GM21390 (cell line): ENCODE data around the gene MAPKAP1.

Experiments
- ATAC-seq: cut with Tn5 transposase; IDR thresholded peaks from one replicate; pipeline ENCODE4 v1.9.1; 2021; ENCODE audit not compliant: unreplicated experiment

Gene MAPKAP1

GRCh38 chr9:125517577-125517976 is 189.4 kb downstream of the MAPKAP1 start:
- ATAC-seq = no peak

- ATAC-seq = no peak
Observed at GRCh38 chr9:125515983-125516940, 190.7 kb downstream of the MAPKAP1 start.

- no peak for ATAC-seq
Observed at GRCh38 chr9:125515281-125515680, 191.7 kb downstream of the MAPKAP1 start.

GRCh38 chr9:125514468-125514867 is 192.5 kb downstream of the MAPKAP1 start:
- ATAC-seq = no peak

- peak; percentile 97 for ATAC-seq
Observed at GRCh38 chr9:125513668-125514413, 193.2 kb downstream of the MAPKAP1 start.

DNA sequence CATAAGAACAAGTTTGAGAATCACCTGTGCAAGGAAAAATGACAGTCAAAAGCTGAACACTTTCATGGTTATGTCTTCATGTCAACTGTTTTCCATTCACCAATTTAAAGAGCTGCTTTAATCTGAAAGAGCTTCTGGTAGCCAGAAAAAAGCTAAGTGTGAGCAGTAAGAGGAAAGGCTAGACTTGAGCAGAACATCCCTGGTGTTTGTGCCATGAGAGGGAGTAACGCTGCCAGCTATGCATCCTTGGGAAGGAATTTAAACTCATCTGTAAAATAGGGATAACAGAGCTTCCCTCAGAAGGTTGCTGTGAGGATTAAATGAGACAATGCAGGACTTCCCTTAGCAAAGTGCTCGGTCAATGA is 193.7 kb downstream of the MAPKAP1 start:
- ATAC-seq = no peak

GRCh38 chr9:125511789-125512660 is 195.0 kb downstream of the MAPKAP1 start:
- ATAC-seq = no peak

- ATAC-seq = no peak
Observed at GRCh38 chr9:125510980-125511379, 196.0 kb downstream of the MAPKAP1 start.

GRCh38 chr9:125509476-125509875 is 197.5 kb downstream of the MAPKAP1 start:
- no peak for ATAC-seq

- no peak for ATAC-seq
Observed at GRCh38 chr9:125508249-125508648, 198.8 kb downstream of the MAPKAP1 start.

- no peak for ATAC-seq
Observed at GRCh38 chr9:125507226-125507625, 199.8 kb downstream of the MAPKAP1 start.

GRCh38 chr9:125505988-125506438 is 201.0 kb downstream of the MAPKAP1 start:
- no peak for ATAC-seq

DNA sequence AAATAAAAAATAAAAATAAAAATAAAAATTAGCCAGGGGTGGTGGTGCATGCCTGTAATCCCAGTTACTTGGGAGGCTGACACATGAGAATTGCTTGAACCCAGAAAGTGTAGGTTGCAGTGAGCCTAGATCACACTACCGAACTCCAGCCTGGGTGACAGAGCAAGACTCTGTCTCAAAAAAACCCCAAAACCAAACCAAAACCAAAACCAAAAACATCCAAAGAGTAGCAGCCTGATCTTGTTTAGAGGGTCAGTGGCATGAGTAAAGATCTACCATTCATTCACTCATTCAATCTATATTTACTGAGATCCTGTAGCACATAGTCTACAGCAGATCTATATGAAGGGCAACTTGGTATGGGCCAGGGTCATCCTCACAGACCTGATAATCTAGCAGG is 202.4 kb downstream of the MAPKAP1 start:
- ATAC-seq = no peak

GRCh38 chr9:125497906-125498305 is 209.1 kb downstream of the MAPKAP1 start:
- no peak for ATAC-seq

DNA sequence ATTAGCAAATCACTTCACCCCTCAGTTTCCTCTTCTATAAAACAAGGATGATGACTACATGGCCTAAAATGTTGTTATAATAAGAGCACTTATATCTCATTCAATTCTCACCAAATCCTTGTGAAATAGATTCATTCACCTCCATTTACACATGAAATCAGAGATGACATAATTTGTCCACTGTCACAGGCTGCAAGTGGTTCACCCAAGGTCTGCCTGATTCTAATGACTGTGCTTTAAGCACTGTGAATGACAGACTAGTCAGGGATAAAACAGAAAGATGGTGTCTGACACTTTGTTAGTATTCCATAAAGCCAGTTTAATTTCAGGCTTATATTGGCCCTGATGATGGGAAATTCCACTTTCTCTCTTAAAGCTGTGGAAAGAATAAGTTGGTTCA is 209.5 kb downstream of the MAPKAP1 start:
- no peak for ATAC-seq

- ATAC-seq = no peak
Observed at GRCh38 chr9:125496313-125496834, 210.6 kb downstream of the MAPKAP1 start.

DNA sequence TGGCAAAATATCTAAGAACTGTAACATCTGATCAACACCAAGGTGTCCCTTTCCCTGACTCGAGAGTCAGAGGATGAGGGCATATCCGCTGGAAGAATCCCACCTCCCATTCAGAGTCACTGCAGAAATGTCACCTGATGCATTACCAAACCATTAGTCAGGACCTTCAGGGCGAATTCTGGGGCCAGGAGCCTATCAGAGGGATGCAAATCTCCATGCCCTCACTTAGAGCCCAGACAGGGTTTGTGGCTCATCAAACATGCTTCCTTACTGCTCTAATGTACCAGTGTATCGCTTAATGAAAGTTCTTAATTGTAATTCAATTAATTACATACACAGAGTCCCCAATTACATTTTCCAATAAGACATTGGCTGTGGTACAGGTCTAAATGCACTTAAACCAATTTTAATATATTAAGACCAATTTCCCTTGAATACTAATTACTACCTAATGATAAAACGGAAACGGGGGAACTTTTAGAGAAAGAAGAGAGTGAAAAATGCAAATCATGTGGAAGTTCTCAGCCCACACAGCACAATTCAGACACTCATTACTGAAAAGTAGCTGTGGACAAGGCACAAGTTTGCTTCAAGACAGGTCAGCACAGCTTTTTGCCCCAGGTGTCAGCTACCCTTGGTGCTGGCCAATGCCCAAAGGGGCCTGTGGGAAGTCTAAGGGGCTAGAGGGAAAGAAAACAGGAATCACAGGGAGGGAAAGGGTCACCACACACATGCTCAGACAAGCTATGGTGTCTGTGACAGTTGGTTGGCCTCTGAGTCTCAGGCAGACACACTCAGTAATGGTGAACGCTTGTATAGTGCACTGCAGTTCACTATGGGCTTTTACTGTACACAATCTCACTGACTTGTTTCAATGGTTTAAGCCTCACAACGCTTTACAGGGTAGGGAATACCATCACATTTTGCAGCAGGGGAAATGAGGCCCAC is 211.6 kb downstream of the MAPKAP1 start:
- ATAC-seq = peak; percentile 83

DNA sequence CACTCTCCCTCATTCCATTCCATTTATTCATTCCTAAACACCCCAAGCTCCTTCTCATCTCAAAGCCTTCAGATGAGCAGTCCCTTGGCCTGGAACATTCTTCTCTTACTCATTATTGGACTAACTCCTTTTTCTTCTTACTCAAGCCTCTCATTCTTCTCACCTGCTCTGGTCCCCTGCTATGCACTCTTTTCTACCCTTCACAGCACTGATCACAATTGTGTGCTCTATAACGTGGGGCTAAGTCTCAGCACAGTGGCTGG is 212.4 kb downstream of the MAPKAP1 start:
- ATAC-seq = no peak

- ATAC-seq = no peak
Observed at GRCh38 chr9:125493881-125494652, 212.9 kb downstream of the MAPKAP1 start.
